H7 (cell line): Measurements from ENCODE around the gene SMG6. TPM values are rescaled to one million over a fixed set of nuclear protein-coding genes. Genes with fewer than 3 reads are reported as not detected.

Experiments used
- DNase-seq: peaks from one replicate; pipeline ENCODE4 v3.0.0; 2012
- H3K27me3 ChIP-seq: 2 replicates; pipeline ENCODE4 v1.6.0; 2011; ENCODE audit warnings: mild to moderate bottlenecking, low read length; ENCODE audit not compliant: control insufficient read depth, insufficient read depth
- H3K36me3 ChIP-seq: replicated peaks from 2 replicates; pipeline ENCODE4 v1.5.1; 2011; ENCODE audit warnings: low read length; ENCODE audit not compliant: control insufficient read depth, insufficient read depth
- H3K4me3 ChIP-seq: 2 replicates; pipeline ENCODE4 v1.5.1; 2011; ENCODE audit warnings: low read depth, mild to moderate bottlenecking, control low read depth, low read length, moderate library complexity; ENCODE audit not compliant: insufficient read depth
- total RNA-seq: library from RNA; depleted of rRNA; stranded (reverse); fragments of >200 nt; shearing (Covaris generic); gene quantifications from 2 replicates; pipeline ENCODE4 v1.2.3, GENCODE V29; 2014

Gene SMG6
- total RNA-seq, 1 experiment from 2014 or later, result 18.2 TPM

GRCh38 chr17:2053380-2054261, 250.0 kb downstream of the SMG6 start:
- Histone ChIP-seq H3K27me3 (peaks cover 82% of the 10 kb centered on the region), H3K36me3 (no peaks in the 10 kb centered on the region), H3K4me3 (peak overlapping the region; percentile 41)
- DNase-seq, result peak; percentile 91

- Histone ChIP-seq H3K36me3 (no peaks in the 10 kb centered on the region), H3K4me3 (no peak overlapping the region), H3K27me3 (peaks cover 75% of the 10 kb centered on the region)
- DNase-seq, result no peak
These were observed 251.5 kb downstream of the SMG6 start for GRCh38 chr17:2051933-2052559.

GRCh38 chr17:2051061-2051932, 252.3 kb downstream of the SMG6 start:
- Histone ChIP-seq H3K27me3 (peaks cover 68% of the 10 kb centered on the region), H3K4me3 (peak overlapping the region; percentile 14; the same call in 1 of the 2 replicates), H3K36me3 (no peaks in the 10 kb centered on the region)
- DNase-seq, result peak; percentile 80

- Histone ChIP-seq H3K27me3 (peaks cover 61% of the 10 kb centered on the region), H3K36me3 (no peaks in the 10 kb centered on the region), H3K4me3 (peak overlapping the region; percentile 30)
- DNase-seq, result peak; percentile 89
These were observed 253.1 kb downstream of the SMG6 start for GRCh38 chr17:2050300-2051060.

- Histone ChIP-seq H3K27me3 (peaks cover 53% of the 10 kb centered on the region), H3K36me3 (no peaks in the 10 kb centered on the region), H3K4me3 (peak overlapping the region; percentile 30)
- DNase-seq, result peak; percentile 99
These were observed 254.0 kb downstream of the SMG6 start for GRCh38 chr17:2049333-2050299.

GRCh38 chr17:2048805-2049204, 254.8 kb downstream of the SMG6 start:
- H3K36me3 ChIP-seq, result no peaks in the 10 kb centered on the region
- no peak overlapping the region for H3K4me3 ChIP-seq
- H3K27me3 ChIP-seq, result peaks cover 45% of the 10 kb centered on the region
- DNase-seq, result no peak

- H3K36me3 ChIP-seq, result peaks cover 4% of the 10 kb centered on the region
These were observed 256.0 kb downstream of the SMG6 start for GRCh38 chr17:2047590-2047989.

GRCh38 chr17:2044263-2044894, 259.2 kb downstream of the SMG6 start:
- peaks cover 15% of the 10 kb centered on the region for H3K27me3 ChIP-seq
- no peak overlapping the region for H3K4me3 ChIP-seq
- DNase-seq, result no peak
- peaks cover 4% of the 10 kb centered on the region for H3K36me3 ChIP-seq

More at GRCh38 chr17:2047590-2047989, 256.0 kb downstream of the SMG6 start:
- Histone ChIP-seq H3K27me3 (peaks cover 35% of the 10 kb centered on the region), H3K4me3 (no peak overlapping the region)
- no peak for DNase-seq

GRCh38 chr17:2043785-2044184, 259.8 kb downstream of the SMG6 start:
- no peak overlapping the region for H3K4me3 ChIP-seq
- DNase-seq, result no peak
- H3K27me3 ChIP-seq, result peaks cover 9% of the 10 kb centered on the region
- H3K36me3 ChIP-seq, result peaks cover 4% of the 10 kb centered on the region

- Histone ChIP-seq H3K36me3 (peaks cover 4% of the 10 kb centered on the region), H3K4me3 (no peak overlapping the region; the same call in 1 of the 2 replicates), H3K27me3 (peaks cover 1% of the 10 kb centered on the region)
- DNase-seq, result no peak
These were observed 260.7 kb downstream of the SMG6 start for GRCh38 chr17:2042933-2043332.

GRCh38 chr17:2042390-2042847, 261.2 kb downstream of the SMG6 start:
- peaks cover 4% of the 10 kb centered on the region for H3K36me3 ChIP-seq
- no peaks in the 10 kb centered on the region for H3K27me3 ChIP-seq
- peak overlapping the region; percentile 85 for H3K4me3 ChIP-seq
- no peak for DNase-seq

- Histone ChIP-seq H3K36me3 (peaks cover 4% of the 10 kb centered on the region), H3K27me3 (no peaks in the 10 kb centered on the region), H3K4me3 (peak within 1 kb of the TSS; percentile 85)
- peak; percentile 99 for DNase-seq
These were observed 261.8 kb downstream of the SMG6 start, which contains the start of gene OVCA2 for GRCh38 chr17:2041561-2042389. Gene OVCA2 (plus strand): TSS chr17:2042022. CDS start chr17:2042048, 26 bp downstream.
